Skin epidermis (tissue), 12 donors: ENCODE data around the gene KIF12.
"Not testable (repeated sequence)": the region's sequence is repeated elsewhere in the genome, so short reads cannot be mapped to it uniquely, and the experiment has no call there.

Source experiments
- H3K27ac ChIP-seq, 21 experiments: fragments of 200-600 bp; sonication (generic) in 11 of 21; one replicate each; pipeline ENCODE4 v1.5.0; 2020; ENCODE audit warnings: mild to moderate bottlenecking in 3 of 21, inconsistent platforms in 2 of 21, moderate library complexity in 2 of 21
- H3K4me3 ChIP-seq, 7 experiments: fragments of 200-600 bp; sonication (generic) in 2 of 7; one replicate each; pipeline ENCODE4 v1.5.0; 2020; ENCODE audit warnings: inconsistent platforms in 2 of 7, mild to moderate bottlenecking in 2 of 7, moderate library complexity in 1 of 7

KIF12 gene

GRCh38 chr9:114088571-114089170 is 10.4 kb downstream of the KIF12 start:
- no peak overlapping the region for H3K4me3 ChIP-seq

GRCh38 chr9:114087721-114088120 is 11.4 kb downstream of the KIF12 start:
- Histone ChIP-seq H3K4me3 (no peak overlapping the region), H3K27ac (peak overlapping the region in 1 of 21 experiments; percentile 22)

More at GRCh38 chr9:114088571-114089170, 10.4 kb downstream of the KIF12 start:
- peak overlapping the region in 1 of 21 experiments; percentile 22 for H3K27ac ChIP-seq

GRCh38 chr9:114086607-114087006 is 12.5 kb downstream of the KIF12 start:
- no peak overlapping the region for H3K4me3 ChIP-seq
- H3K27ac ChIP-seq: peak overlapping the region in 1 of 21 experiments; percentile 8

GRCh38 chr9:114086009-114086408 is 13.1 kb downstream of the KIF12 start:
- Histone ChIP-seq H3K4me3 (no peak overlapping the region), H3K27ac (no peak overlapping the region)

GRCh38 chr9:114085387-114085789 is 13.7 kb downstream of the KIF12 start:
- no peak overlapping the region for H3K27ac ChIP-seq
- no peak overlapping the region for H3K4me3 ChIP-seq

- no peak overlapping the region for H3K4me3 ChIP-seq
- peak overlapping the region in 1 of 21 experiments; percentile 11 for H3K27ac ChIP-seq
Observed at GRCh38 chr9:114084282-114085073, 14.6 kb downstream of the KIF12 start.

- Histone ChIP-seq H3K27ac (no peak overlapping the region), H3K4me3 (no peak overlapping the region)
Observed at GRCh38 chr9:114083666-114084065, 15.4 kb downstream of the KIF12 start.

GRCh38 chr9:114082763-114083412 is 16.2 kb downstream of the KIF12 start:
- not testable (repeated sequence) for H3K4me3 ChIP-seq, H3K27ac ChIP-seq

GRCh38 chr9:114082017-114082762 is 16.9 kb downstream of the KIF12 start:
- Histone ChIP-seq H3K27ac (no peak overlapping the region), H3K4me3 (no peak overlapping the region)

- Histone ChIP-seq H3K27ac (no peak overlapping the region), H3K4me3 (no peak overlapping the region)
Observed at GRCh38 chr9:114081441-114082016, 17.6 kb downstream of the KIF12 start.

GRCh38 chr9:114080773-114081440 is 18.2 kb downstream of the KIF12 start:
- Histone ChIP-seq H3K4me3 (no peak overlapping the region), H3K27ac (no peak overlapping the region)

- Histone ChIP-seq H3K4me3 (no peak overlapping the region), H3K27ac (no peak overlapping the region)
Observed at GRCh38 chr9:114080195-114080772, 18.8 kb downstream of the KIF12 start.

GRCh38 chr9:114078781-114079156 is 20.3 kb downstream of the KIF12 start:
- Histone ChIP-seq H3K4me3 (no peak overlapping the region), H3K27ac (no peak overlapping the region)

GRCh38 chr9:114078021-114078780 is 20.9 kb downstream of the KIF12 start, which contains the start of gene AMBP:
TSS of gene AMBP (minus strand) at chr9:114078300. CDS start at chr9:114078209, 91 bp downstream.
- Histone ChIP-seq H3K27ac (no peak within 1 kb of the TSS), H3K4me3 (no peak within 1 kb of the TSS)

GRCh38 chr9:114077162-114077837 is 21.8 kb downstream of the KIF12 start:
- Histone ChIP-seq H3K27ac (no peak overlapping the region), H3K4me3 (no peak overlapping the region)

- Histone ChIP-seq H3K4me3 (no peak overlapping the region), H3K27ac (no peak overlapping the region)
Observed at GRCh38 chr9:114076237-114077161, 22.6 kb downstream of the KIF12 start.
